Stimulated activated CD4-positive, alpha-beta T cell treated with anti-CD3 and anti-CD28 coated beads, TNF-alpha, amount 100 ng/mL, for 4 hours (primary cell): ENCODE data around the gene EARS2.
"Not testable (repeated sequence)": the region's sequence is repeated elsewhere in the genome, so short reads cannot be mapped to it uniquely, and the experiment has no call there.

Experiments used
- DNase-seq, 3 experiments: peaks; one replicate each; pipeline ENCODE4 v3.0.0-alpha.2; 2020; ENCODE audit warnings: low read depth in 3 of 3

EARS2 gene

DNA sequence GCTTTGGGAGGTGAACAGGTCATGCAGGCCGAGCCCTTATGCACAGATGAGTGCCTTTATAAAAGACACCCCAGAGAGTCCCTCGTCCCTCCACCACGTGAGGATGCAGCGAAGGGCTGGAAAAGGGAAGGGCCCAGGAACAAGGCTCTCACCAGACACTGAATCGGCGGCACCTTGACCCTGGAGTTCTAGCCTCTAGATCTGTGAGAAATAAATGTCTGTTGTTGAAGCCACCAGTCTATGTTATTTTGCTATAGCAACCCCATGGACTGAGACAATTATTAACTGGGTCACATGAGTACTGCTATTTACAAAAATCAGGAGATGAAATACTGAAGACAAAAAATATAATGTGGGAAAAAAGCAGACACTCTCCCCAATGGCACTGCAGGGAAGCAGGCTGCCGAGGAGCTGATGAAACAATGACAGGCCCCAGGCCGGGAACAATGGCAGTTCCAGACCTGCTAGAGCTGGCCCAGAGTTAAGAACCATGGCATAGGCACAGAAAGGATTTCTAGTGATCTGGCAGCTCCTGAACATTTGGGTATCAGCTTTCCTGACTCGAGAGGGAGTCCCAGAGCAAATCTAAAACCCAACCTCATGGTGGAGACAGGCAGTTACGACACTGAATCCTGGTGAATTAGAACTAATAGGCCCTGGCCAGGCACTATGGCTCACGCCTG lies 29.0 kb downstream of the EARS2 start:
- no peak for DNase-seq

DNA sequence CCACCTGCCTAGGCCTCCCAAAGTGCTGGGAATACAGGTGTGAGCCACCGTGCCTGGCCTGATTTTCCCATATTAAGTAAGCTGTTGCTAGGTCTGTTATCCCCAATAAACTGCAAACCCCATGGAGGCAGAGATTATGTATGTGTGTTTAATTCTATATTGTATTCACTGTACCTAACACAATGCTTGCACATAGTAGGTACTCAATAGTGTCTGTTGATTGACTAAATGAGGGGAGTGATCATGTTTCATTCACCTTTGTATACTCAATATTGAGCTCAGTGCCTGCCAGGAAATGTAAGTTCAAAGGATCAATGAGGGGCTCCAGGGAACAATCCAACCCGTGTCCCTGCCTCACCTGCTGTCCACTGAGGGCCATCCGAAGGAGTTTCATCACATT lies 32.3 kb downstream of the EARS2 start:
- DNase-seq: no peak

DNA sequence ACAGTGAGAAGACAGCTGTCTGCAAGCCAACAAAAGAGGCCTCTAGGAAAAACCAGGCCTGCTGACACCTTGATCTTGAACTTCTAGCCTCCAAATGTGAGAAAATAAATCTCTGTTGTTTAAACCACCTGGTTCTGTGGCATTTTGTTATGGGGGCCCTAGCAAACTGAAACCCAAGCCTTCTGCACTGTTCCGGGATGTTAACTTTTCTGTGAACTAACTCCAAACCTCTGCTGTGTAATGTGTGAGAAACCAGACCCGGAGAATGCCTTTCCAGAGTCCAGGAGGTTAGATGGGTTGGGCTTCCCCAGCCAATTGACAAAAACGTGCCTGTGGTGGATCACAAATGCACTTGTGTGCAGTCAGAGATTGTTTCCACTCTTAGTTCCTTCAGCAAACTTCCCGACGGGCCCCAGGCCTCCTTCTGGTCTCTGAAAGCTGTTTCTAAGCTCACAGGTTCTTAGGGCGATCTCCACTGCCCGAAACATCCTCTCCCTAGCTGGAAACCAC lies 33.2 kb downstream of the EARS2 start:
- no peak for DNase-seq

DNA sequence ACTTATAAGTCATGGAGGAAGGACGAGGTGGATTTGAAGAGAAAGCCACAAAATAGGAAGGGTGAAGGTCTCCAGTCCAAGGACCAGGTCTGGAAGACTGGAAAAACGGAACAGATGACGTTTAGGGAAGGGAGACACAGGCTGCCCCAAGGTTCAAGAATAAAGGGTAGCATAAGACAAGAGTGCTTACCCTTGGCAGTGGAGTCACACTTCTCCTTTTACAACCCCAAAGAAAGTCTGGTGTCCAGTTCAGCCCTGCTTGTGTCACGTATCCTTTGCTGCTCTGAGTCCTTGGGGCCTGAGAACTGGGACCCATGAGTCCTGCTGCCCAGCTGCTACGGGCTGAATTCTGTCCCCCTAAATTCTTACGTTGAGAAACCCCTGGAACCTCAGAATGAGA lies 33.8 kb downstream of the EARS2 start:
- DNase-seq: no peak

DNA sequence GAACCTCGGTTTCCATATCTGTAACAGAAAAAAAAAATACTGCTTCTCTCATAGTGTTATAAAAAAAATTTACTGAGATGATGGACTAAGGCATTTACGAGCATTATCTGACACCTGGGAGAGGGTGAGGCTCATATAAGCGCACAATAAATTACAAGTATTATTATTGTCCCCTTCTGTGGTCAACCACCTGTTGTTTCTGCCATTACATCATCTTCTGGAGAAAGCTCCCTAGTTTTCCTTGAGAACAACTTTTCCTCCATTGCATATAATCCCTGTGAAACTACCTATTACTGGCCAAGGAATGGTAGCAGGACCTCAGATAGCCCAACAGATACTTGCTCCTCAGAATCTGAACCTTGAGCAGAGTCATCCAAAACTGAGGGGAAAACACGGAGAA lies 35.2 kb downstream of the EARS2 start:
- DNase-seq: no peak

DNA sequence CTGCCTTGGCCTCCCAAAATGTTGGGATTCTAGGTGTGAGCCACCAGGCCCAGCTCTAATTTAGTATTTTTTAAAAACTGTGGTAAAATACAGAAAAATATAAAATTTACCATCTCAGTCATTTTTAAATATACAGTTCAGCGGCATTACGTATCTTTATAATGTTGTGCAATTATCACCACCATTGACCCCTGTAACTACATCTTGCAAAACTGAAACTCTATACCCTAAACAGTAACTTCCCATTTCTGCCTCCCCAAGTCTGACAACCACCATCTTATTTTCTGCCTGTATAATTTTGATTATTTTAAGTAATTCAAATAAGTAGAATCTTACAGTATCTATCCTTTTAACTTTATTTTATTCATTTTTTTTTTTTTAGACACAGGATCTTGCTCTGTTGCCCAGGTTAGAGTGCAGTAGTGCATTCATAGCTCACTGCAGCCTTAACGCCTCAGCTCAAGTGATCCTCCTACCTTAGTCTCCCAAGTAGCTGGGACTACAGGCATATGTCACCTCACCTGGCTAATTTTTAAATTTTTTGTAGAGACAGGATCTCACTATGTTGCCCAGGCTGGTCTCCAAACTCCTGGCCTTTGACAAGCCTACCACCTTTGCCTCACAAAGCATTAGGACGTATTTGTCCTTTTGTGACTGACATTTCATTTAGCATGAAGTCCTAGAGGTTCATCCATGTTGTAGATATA lies 36.0 kb downstream of the EARS2 start:
- no peak for DNase-seq

DNA sequence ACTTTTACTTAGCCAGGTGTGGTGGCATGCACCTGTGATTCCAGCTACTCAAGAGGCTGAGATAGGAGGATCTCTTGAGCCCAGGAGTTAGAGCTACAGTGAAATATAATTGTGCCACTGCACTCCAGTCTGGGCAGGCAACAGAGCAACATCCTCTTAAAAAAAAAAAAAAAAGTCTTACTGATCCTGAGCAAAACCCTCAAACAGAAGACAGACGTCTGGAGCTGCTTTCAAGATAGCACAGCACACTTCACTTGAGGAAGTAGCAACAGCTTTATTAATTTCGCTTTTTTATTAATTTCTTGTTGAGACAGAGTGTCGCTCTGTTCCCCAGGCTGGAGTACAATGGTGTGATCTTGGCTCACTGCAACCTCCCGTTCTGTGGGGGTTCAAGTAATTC lies 36.6 kb downstream of the EARS2 start:
- no peak for DNase-seq

DNA sequence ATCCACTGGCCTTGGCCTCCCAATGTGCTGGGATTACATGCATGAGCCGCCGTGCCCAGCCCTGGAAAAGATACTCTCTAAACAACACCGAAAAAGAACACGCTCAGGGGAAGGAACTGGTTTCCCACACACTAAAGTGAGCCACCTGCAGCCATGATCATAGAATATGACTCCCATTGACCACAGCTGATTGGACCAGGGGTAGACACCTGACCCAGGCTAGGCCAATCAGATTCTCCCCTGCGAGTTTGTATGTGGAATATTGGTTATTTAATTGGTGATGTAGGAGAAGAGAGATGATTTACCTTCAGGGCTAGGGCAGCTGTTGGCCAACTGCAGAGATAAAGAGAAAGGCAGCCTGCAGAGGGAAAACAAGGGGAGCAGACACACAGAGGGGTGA lies 37.9 kb downstream of the EARS2 start:
- no peak for DNase-seq

DNA sequence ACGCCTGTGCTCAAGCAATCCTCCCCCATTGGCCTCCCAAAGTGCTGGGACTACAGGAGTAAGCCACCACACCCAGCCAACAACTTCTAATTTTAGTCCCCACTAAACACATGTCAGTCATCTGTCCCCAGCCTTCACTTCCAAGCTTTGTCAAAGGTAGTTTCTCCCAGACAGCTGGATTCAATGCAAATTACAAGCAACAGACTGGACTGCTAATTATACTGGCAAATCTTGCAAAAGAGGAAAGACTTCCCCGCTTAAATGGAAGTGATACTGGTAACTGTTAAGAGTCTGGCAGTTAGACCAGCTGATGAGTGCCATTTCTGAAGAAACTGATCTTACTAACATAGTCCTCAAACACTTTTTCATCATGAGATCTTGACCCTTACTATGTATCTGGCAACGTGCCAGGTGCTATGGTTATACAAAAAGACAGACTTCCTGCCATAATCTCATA lies 38.7 kb downstream of the EARS2 start:
- no peak for DNase-seq

DNA sequence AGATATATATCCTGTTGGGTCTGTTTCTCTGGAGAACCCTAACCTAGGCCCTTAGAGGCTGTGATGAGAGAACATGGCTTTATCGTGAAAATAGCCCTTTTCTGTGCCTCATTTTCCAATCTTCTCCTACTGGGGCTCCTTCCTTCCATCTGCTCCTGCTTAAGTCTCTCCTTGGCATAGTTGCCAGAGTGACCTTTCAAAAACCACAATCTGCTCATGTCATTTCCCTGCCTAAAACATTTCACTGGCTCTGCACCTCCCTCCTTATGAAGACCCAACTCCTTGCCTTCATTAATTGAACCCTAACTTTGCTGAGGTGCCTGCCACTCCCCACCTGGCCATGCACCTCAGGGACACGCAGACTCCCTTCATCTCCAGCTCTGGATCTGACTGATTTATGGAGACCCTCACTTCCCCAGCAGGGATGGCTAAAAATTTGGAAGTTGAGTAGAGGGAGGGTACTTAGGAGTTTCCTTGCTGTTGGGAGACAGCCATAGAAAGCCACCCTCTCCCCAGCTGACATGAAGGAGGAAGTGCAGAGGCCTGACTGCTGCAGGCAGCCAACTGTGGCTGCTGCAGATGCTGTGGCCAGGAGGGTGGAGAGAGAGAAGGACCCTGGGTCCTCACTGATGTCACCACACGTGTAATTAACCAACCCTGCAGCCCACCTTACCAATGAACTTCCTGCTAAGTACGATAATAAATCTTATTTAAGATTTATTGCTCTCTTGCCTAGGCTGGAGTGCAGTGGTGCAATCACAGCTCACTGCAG lies 40.6 kb downstream of the EARS2 start:
- no peak for DNase-seq

DNA sequence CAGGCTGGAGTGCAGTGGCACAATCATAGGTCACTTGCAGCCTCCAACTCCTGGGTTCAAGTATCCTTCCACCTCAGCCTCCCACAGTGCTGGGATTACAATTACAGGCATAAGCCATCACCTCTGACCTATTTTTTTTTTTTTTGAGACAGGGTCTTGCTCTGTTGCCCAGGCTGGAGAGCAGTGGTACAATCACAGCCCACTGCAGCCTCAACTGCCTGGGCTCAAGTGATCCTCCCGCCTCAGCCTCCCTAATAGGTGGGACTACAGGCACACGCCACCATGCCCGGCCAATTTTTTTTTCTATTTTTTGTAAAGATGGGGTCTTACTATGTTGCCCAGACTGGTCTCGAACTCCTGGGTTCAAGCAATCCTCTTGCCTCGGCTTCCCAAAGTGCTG lies 41.3 kb downstream of the EARS2 start:
- no peak for DNase-seq

DNA sequence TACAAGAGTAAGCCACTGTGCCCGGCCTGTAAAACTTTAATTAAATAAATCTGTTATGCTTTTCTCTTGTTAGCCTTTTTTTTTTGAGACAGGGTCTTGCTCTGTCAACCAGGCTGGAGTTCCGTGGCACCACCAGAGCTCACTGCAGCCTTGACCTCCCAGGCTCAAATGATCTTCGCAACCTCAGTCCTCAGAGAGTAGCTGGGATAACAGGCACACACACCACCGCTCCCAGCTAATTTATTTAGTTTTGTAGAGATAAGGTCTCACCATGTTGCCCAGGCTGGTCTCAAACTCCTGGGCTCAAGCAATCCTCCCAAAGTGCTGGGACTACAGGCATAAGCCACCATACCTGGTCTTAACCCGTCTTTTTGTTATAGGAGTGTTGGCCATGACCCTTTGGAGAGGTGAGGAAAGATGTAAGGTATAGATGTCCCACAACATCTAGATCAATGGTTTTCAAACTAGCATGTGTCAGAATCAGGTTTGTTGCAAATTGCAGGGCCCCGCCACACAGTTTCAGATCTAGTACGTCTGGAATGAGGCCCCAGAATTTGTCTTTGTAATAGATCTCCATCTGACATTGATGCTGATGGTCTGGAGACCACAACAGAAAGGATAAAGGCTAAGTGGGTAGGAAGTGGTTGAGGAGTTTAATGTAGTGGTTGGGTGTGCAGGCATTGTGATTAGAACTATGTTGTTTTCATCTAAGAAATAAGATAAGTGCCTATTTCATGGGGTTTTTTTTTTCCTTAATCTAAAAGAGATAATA lies 42.6 kb downstream of the EARS2 start:
- DNase-seq: no peak

DNA sequence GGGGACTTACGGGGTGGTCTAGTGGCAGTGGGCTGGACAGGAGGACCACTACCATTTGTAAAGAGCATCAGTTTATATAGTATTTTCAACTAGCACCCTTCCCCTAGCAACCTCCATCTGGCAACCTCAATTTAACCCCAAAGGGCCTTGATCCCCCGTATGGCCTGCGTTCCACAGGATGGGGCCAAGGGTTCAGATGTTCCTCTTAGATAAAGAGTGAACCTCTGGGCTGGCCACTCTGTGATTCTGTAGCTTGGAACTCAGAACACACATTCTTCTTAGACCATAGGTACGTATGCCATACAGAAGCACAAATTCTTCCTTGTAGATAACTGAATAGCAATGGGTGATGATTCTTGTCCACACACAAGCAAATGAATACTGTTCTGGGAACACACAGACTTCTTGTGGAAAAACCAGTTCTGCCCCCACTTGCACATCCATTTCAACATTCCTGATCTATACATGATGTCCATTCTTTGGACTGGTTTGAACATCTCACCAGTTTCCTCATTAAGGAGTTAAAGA lies 44.9 kb downstream of the EARS2 start:
- DNase-seq: no peak

DNA sequence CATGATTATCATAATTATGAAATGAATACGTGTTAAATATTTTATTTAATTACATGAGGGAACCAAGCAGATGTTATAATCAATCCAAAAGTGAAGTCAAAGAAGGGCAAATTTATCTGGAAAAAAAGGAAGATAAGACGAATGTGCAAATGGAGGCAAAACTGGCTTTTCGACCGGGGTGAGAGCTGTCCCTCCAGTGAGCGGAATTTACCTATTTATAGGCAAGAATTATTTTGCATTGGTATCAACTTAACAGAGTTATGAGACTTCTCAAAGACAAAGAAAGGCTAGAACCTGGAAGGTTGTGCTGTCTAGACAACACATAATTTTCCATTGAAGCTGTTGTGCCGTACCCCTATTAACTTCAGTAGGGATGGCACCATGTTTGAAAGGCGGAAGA lies 45.4 kb downstream of the EARS2 start:
- DNase-seq: no peak

DNA sequence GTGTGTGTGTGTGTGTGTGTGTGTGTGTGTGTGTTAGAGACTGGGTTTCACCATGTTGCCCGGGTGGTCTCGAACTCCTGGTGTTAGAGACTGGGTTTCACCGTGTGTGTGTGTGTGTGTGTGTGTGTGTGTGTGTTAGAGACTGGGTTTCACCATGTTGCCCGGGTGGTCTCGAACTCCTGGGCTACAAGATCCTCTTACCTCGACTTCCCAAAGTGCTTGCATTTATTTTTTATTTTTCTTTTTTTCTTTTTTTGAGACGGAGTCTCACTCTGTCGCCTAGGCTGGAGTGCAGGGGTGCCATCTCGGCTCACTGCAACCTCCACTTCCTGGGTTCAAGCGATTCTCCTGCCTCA lies 46.3 kb downstream of the EARS2 start:
- DNase-seq: not testable (repeated sequence)

DNA sequence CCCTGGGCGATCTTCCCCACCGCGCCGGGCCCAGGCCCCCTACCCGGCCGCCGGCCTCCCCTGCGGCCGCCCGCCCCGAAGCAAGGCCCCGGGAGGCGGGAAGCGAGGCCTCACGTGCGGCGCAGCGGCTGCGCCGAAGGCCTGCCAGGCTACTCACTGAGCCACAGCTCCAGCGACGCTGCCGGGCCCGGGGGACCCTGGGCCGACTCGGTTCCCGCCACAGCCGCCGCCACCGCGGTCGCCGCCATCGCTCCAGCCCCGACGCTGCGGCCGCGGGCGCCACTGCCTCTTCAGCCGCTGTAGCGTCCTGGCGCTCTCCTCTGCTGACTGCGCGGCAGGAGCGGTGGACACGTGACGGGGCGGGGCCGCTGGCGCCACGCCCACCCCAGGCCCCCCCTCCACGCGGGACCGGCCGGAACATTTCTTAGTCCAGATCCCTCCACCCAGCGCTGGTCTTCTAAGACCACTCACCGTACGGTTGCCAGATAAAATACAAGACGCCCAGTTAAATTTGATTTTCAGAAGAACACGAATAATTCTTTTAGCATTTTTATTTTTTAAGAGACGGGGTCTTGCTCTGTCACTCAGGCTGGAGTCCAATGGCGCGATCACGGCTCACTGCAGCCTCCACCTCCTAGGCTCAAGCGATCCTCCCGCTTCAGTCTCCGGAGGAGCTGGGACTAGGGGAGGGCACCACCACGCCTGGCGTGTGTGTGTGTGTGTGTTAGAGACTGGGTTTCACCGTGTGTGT lies 46.8 kb downstream of the EARS2 start, which contains the start of gene GGA2:
Gene GGA2, minus strand, starts transcription at position 331 of the 751 bp plus-strand sequence. Its CDS starts 83 bp downstream, at position 248.
- peak; percentile 60 to 73 (median 64) for DNase-seq

DNA sequence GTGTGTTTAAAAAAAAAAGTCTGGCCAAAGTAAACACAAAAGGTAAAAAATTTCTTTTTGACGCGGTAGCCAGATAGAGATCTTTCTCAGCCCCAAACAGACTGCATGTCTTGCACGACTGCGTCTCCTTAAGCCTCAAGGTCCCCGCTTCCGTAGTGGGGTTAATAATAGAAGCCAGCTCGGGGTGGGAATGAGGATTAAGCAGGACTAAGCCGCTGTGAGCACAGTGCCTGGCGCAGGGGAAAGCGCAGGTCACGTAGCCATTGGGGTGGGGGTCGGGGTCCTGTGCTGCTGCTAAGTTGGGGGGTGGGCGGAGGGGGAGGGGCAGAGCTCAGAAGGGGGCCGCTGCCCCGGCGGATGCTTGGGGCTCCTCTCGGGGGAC lies 47.4 kb downstream of the EARS2 start:
- DNase-seq: peak in 1 of 3 experiments; percentile 19

DNA sequence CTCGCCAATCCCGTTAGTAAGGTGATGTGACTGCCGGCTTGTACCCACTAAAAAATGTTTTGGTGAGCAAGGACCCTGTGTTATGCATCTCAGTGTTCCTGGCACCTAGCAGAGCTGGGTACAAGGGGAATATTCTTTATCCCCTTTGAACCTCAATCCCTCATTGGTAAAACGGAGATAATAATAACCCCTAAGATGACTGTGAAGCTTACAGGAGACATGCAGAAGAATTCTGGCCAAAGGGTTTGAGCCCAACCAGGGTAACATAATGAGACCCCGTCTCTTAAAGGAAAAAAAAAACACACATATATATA lies 47.8 kb downstream of the EARS2 start:
- DNase-seq: no peak

DNA sequence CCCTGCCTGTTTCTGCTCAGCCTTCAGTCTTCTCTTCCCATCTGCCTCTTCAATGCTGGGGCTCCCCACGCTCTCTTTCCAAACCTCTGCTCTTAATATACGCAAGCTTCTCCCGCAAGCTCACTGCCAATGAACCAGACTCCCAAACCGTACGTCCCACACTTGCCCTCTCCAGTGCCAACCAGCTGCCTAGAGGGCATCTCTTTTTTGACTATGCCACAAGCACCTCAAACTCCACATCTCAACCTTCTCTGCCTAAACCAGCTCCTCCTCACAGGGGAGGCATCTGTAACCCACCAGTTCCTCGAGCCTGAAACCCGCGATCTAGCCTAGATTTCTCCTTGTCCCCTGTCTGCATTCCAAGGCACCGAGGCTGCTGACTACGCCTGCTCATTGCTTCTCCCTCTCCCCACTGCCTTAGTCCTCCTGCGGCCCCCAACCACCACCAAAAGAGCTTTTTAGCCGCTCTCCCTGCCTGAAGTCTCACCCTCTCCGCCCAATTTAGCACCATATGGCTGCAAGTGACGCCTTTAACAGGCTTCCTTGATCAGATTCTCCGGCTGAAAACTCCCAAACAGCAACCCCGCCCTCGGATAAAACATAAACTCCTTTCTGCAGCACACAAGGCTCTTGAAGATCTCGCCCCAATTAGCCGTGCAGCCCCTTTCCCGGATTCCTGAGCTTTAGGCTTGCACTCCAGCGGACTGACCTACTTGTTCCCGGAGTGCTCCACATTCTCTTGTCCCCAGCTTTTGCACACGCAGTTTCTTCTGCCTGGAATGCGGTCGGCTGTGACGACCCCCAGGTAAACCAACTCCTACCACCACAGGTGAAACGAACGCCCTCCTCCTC lies 48.3 kb downstream of the EARS2 start:
- no peak for DNase-seq

DNA sequence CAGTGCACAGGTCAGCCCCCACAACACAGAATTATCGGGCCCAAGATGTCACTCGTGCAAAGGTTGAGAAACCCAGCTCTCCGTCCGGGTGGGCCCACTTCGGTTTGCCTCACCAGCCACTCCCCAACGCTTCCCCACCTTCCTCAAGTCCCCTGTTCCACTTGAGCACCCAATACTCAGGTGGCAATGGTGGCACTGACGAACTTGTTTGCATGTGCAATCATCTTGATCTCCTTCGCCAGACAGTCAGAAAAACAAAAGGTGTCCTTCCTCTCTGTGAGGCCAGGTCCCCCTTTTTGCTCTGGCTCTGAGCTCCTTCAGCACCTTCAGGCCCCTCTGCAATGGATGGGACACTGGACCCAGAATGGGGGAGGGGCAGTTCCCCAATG lies 50.5 kb downstream of the EARS2 start:
- DNase-seq: no peak
